ENCODE data around the gene CPT1A.

The CPT1A gene

DNA sequence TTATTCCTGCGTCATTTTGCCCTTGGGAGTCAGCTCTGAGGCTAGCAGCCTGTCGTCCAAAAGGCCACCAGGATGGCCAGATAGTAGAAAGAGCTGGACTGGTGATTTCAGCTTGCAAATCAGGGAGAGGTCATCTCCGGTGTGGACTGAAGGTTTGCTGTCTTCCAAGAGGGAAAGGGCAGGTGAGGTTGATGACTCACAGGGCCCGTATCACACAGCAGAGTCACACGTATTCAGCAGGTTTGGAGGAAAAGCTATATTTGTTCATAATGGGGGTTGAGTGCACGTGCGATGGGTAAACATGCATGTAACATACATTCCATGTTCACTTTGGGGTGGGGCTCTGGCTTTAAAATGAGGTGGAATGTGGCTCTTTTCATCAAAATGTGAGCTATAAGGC, 36.3 kb upstream of the CPT1A start:
- DNase-seq (ENCODE audit: low spot score) = no peak
- in situ Hi-C loops (cut with MboI; ENCODE audit: low pct_unique_long_range_greater_than_20kb, low sequenced_read_pairs, unreplicated experiment) = no loop called here
- TF ChIP-seq, protein P1, sequence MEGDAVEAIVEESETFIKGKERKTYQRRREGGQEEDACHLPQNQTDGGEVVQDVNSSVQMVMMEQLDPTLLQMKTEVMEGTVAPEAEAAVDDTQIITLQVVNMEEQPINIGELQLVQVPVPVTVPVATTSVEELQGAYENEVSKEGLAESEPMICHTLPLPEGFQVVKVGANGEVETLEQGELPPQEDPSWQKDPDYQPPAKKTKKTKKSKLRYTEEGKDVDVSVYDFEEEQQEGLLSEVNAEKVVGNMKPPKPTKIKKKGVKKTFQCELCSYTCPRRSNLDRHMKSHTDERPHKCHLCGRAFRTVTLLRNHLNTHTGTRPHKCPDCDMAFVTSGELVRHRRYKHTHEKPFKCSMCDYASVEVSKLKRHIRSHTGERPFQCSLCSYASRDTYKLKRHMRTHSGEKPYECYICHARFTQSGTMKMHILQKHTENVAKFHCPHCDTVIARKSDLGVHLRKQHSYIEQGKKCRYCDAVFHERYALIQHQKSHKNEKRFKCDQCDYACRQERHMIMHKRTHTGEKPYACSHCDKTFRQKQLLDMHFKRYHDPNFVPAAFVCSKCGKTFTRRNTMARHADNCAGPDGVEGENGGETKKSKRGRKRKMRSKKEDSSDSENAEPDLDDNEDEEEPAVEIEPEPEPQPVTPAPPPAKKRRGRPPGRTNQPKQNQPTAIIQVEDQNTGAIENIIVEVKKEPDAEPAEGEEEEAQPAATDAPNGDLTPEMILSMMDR (IDR thresholded peaks at IDR 0.05; ENCODE audit: extremely low read depth, insufficient read depth, missing control alignments) = no peak

DNA sequence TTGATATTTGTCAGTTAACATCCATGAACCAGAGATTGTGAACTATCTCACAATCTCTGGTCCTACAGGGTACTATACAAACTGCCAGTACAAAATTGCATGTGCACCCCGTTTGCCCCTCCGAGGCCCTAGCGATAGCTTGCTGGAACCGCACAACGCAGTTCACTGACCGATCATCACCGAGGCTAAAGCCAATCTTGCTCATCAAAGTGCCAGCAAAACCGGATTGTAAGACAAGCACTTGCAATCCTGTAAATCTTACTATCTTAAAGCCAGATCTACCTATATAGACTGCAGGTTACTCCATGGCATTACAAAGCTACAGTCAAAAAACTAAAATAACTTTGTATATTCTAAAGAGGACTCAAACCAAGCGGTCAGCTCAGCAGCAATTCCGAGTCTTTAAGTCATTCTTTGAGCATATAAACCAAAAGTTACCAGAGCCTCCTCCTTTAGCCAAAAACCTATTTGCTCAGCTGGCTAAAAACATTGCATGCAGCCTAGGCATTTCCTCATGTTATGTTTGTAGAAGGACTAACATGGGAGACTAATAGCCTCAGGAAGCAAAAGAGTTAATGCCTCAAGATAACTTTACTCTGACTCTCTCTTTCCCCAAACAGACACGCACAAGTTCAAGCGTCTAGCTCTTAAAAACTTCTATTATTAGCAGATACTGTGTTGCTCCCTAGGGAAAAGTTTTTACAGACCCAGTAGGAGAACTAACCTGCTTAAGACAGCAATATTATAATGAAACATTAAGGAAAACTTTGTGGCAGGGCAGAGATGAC, 30.7 kb upstream of the CPT1A start:
- TF ChIP-seq, protein P1 (IDR thresholded peaks at IDR 0.05; ENCODE audit: extremely low read depth, insufficient read depth, missing control alignments) = no peak
- in situ Hi-C loops (cut with MboI; ENCODE audit: low pct_unique_long_range_greater_than_20kb, low sequenced_read_pairs, unreplicated experiment) = no loop called here
- DNase-seq (ENCODE audit: low spot score) = no peak

DNA sequence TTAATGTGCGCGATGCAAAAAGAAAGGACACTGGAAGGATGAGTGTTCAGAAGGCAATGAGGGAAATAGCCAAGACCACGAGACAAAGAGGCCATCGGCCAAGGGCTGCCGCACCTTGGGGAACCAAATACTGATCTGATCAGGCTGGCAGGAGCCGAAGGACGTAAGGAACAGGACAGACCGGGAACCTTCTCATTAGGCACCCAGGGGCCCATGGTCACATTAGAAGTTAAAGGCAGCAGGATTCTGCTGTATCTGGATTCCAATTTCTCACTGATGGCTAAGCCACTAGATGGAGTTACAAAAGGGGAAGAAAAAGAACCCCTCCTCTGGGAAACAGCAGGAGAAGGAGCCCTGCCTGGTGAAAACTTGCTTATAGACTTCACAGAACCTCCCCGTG, 28.8 kb upstream of the CPT1A start:
- DNase-seq (ENCODE audit: low spot score) = no peak
- TF ChIP-seq, protein P1 (IDR thresholded peaks at IDR 0.05; ENCODE audit: extremely low read depth, insufficient read depth, missing control alignments) = no peak
- in situ Hi-C loops (cut with MboI; ENCODE audit: low pct_unique_long_range_greater_than_20kb, low sequenced_read_pairs, unreplicated experiment) = no loop called here

DNA sequence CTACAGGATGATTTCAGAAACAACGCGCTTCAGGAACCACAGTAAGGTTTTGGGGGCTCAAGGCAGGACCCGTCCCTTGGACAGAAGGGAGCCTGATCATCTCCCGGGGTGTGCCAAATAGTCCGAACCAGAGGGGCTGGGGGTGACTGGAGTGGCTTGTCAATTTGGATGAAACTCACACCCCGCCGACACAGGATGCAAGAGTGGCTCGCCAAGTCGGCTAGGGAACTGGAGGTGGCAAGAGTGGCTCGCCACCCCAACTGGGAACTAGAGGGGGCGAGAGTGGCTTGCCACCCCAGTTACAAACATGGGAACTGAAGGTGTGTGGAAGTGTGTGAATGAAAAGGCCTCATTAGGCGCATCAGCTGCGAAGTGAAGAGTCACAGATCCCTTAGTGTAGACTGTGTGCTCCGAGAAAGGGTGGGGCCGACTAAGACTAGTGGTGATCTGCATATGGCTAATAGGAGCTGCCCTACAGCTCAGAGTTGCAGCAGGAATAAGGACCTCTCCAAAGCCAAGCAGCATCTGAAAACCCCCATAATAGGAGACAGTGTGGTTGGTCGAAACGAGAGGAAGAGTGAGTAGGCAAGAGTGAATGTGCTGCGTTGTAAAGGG, 26.6 kb upstream of the CPT1A start:
- no peak for DNase-seq (ENCODE audit: low spot score)
- in situ Hi-C loops (cut with MboI; ENCODE audit: low pct_unique_long_range_greater_than_20kb, low sequenced_read_pairs, unreplicated experiment) = no loop called here

DNA sequence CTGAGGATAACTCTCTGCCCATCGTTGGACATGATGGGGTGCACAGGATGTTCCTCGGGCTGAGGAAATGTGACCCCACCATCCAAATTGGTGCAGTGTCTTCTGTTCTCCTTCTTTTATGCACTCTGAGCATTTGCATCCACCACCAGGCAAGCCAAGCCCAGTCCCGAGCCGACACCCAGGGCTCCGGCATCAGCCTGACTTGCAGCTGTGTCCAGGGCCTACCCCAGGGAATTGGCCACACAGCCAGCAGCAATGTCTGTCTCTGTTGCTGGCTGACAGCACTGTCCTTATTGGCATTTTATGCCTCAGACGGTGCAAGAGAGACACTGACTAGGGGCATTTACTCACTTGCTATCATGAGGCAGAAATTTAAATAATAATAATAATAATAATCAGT, 25.4 kb upstream of the CPT1A start:
- in situ Hi-C loops (cut with MboI; ENCODE audit: low pct_unique_long_range_greater_than_20kb, low sequenced_read_pairs, unreplicated experiment) = no loop called here
- DNase-seq (ENCODE audit: low spot score) = no peak
- TF ChIP-seq, protein P1 (IDR thresholded peaks at IDR 0.05; ENCODE audit: extremely low read depth, insufficient read depth, missing control alignments) = no peak

More for the DNA sequence above, 26.6 kb upstream of the CPT1A start:
- TF ChIP-seq, protein P1 (IDR thresholded peaks at IDR 0.05; ENCODE audit: extremely low read depth, insufficient read depth, missing control alignments) = no peak

DNA sequence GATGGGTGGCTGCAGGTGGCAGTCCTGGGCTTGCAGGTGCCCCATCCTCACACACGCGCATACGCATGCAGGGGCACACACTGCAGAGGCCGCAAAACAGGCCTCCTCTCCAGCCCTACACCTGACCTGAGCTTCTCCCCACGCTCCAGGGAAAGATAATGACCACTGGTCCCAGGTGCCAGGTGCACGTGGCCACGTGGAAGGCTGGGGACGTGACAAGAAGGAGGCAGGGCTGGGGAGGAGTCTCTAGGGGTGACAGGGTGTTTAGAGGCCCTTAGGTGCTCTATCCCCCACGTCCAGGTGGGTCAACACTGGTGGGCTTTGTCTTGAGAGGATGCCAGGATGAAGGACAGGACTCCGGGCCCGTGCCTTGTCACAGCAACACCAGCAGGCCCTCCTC, 23.5 kb upstream of the CPT1A start:
- no peak for DNase-seq (ENCODE audit: low spot score)
- TF ChIP-seq, protein P1 (IDR thresholded peaks at IDR 0.05; ENCODE audit: extremely low read depth, insufficient read depth, missing control alignments) = no peak
- in situ Hi-C loops (cut with MboI; ENCODE audit: low pct_unique_long_range_greater_than_20kb, low sequenced_read_pairs, unreplicated experiment) = no loop called here

Measured in GM13977 (cell line).